Left ventricle myocardium inferior (tissue), 1 donor: ENCODE results near the gene HMOX1. TPM values are rescaled to one million over a fixed set of nuclear protein-coding genes. Genes with fewer than 3 reads are reported as not detected.

ENCODE experiments used
- DNase-seq: peaks from one replicate; pipeline ENCODE4 v3.0.0-alpha.2; 2020
- H3K27ac ChIP-seq: fragments of 200-600 bp; replicated peaks from 2 replicates; pipeline ENCODE4 v1.8.0; 2021
- H3K27me3 ChIP-seq: fragments of 200-600 bp; 2 replicates; pipeline ENCODE4 v1.8.0; 2021; ENCODE audit warnings: low read depth
- H3K36me3 ChIP-seq: fragments of 200-600 bp; 2 replicates; pipeline ENCODE4 v1.8.0; 2021
- H3K4me1 ChIP-seq: fragments of 200-600 bp; 2 replicates; pipeline ENCODE4 v1.8.0; 2021
- H3K4me3 ChIP-seq: fragments of 200-600 bp; 2 replicates; pipeline ENCODE4 v1.8.0; 2021; ENCODE audit warnings: mild to moderate bottlenecking, moderate library complexity
- H3K9me3 ChIP-seq: fragments of 200-600 bp; replicated peaks from 2 replicates; pipeline ENCODE4 v1.8.0; 2021
- intact Hi-C: fragments of 100-400 bp; cut with micrococcal nuclease; formaldehyde crosslinking; loops from one replicate; pipeline ENCODE4 v1.11.0; 2022
- total RNA-seq: library from RNA; stranded (reverse); fragmentation: NEBNext Ultra II Directional; extraction: Animal tissue kit (Norgen Biotek cat#: 25700); gene quantifications from one replicate; pipeline ENCODE4 v1.2.1, GENCODE V29; 2021
- TF ChIP-seq, protein P1 (sequence below): fragments of 200-600 bp; IDR thresholded peaks from 2 replicates; pipeline ENCODE4 v1.8.0; 2021; ENCODE audit warnings: antibody characterized with exemption, mild to moderate bottlenecking, borderline replicate concordance
- donor health status: DM: no; HTN: yes; CAD: no; lungs with severe emphysema.

The HMOX1 gene
- total RNA-seq, 1 donor from 2014 or later = 4.8 TPM

DNA sequence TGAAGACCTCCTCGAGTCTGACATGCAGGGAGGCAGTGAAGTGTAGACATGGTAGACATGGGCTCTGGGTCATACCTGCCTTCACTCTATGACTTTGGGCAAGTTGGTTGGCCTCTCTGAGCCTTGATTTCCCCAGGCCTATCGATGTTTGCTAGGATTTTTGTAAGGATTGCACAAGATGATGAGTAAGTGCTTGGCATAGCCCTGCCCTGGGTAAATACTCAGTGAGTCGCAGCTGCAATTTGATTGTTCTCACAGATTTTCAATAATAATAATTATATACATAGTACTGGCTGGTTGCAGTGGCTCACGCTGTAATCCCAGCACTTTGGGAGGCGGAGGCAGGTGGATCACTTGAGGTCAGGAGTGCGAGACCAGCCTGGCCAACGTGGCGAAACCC is 37.2 kb downstream of the HMOX1 start:
- H3K27me3 ChIP-seq = no peaks in the 10 kb centered on the region
- no peak for DNase-seq
- H3K9me3 ChIP-seq = no peaks in the 10 kb centered on the region
- H3K4me3 ChIP-seq = no peak overlapping the region
- intact Hi-C loops = no loop called here
- TF ChIP-seq, protein P1, sequence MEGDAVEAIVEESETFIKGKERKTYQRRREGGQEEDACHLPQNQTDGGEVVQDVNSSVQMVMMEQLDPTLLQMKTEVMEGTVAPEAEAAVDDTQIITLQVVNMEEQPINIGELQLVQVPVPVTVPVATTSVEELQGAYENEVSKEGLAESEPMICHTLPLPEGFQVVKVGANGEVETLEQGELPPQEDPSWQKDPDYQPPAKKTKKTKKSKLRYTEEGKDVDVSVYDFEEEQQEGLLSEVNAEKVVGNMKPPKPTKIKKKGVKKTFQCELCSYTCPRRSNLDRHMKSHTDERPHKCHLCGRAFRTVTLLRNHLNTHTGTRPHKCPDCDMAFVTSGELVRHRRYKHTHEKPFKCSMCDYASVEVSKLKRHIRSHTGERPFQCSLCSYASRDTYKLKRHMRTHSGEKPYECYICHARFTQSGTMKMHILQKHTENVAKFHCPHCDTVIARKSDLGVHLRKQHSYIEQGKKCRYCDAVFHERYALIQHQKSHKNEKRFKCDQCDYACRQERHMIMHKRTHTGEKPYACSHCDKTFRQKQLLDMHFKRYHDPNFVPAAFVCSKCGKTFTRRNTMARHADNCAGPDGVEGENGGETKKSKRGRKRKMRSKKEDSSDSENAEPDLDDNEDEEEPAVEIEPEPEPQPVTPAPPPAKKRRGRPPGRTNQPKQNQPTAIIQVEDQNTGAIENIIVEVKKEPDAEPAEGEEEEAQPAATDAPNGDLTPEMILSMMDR = no peak
- H3K36me3 ChIP-seq = peaks cover 92% of the 10 kb centered on the region
- no peak overlapping the region for H3K27ac ChIP-seq
- H3K4me1 ChIP-seq = no peaks in the 10 kb centered on the region

DNA sequence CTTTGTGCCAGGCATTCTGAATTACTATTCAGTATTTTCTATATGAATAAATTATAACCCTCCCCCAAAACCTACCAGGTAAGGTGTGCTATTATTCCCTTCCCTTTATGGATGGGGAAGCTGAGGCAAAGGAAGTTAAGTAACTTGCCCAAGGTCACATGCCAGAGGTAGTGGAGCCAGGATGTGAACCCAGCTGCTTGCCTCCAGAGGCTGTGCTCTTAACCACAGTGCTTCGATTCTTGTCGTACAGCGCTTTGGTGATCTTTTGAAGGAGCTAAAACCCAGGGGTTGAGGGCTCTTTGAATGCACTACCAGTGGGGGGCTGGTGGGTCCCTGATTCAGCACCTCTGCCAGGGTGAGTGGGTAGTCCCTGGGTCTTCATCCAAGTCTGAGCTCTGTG is 37.8 kb downstream of the HMOX1 start:
- no peak overlapping the region for H3K4me3 ChIP-seq
- no peak for DNase-seq
- H3K27me3 ChIP-seq = no peaks in the 10 kb centered on the region
- TF ChIP-seq, protein P1 = no peak
- no peak overlapping the region for H3K27ac ChIP-seq
- H3K4me1 ChIP-seq = no peaks in the 10 kb centered on the region
- H3K36me3 ChIP-seq = peaks cover 92% of the 10 kb centered on the region
- no peaks in the 10 kb centered on the region for H3K9me3 ChIP-seq
- intact Hi-C loops = no loop called here

DNA sequence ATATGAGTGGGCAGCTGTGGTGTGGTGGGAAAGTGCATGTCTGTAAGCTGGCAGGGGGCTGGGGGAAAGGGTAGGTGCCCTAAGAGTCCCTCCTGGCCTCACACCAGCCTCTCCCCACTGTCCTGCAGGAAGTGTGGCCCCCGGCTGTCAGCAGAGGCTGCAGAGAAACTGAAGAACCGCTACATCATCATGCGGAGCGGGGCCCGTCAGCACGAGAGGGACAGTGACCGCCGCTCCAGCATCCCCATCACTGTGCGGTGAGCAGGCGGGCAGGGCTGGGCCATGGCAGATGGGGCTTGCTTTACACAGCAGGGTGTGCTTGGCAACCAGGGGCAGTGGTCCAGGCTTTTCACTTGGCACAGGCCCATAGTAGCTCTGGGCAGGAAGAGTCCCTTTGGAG is 38.9 kb downstream of the HMOX1 start:
- TF ChIP-seq, protein P1 = no peak
- Histone ChIP-seq H3K27me3 (no peaks in the 10 kb centered on the region), H3K9me3 (no peaks in the 10 kb centered on the region), H3K4me1 (no peaks in the 10 kb centered on the region), H3K27ac (no peak overlapping the region), H3K4me3 (no peak overlapping the region), H3K36me3 (peaks cover 92% of the 10 kb centered on the region)
- intact Hi-C loops = no loop called here
- DNase-seq = no peak

DNA sequence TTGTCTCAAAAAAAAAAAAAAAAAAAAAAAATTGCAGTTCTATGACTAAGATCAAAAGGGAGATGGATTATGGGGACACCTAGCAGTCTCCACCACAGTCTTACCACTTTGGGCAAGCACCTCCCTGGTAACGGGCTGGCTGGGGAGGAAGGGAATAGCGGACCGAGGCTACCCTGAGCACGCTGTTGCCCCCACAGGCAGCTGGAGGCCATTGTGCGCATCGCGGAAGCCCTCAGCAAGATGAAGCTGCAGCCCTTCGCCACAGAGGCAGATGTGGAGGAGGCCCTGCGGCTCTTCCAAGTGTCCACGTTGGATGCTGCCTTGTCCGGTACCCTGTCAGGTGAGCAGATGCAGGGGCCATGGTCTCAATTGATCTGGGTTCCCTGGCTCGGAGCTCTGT is 40.2 kb downstream of the HMOX1 start:
- no peaks in the 10 kb centered on the region for H3K4me1 ChIP-seq
- TF ChIP-seq, protein P1 = no peak
- H3K27me3 ChIP-seq = no peaks in the 10 kb centered on the region
- H3K36me3 ChIP-seq = peaks cover 82% of the 10 kb centered on the region
- DNase-seq = no peak
- no peak overlapping the region for H3K27ac ChIP-seq
- intact Hi-C loops = no loop called here
- no peak overlapping the region for H3K4me3 ChIP-seq
- no peaks in the 10 kb centered on the region for H3K9me3 ChIP-seq

DNA sequence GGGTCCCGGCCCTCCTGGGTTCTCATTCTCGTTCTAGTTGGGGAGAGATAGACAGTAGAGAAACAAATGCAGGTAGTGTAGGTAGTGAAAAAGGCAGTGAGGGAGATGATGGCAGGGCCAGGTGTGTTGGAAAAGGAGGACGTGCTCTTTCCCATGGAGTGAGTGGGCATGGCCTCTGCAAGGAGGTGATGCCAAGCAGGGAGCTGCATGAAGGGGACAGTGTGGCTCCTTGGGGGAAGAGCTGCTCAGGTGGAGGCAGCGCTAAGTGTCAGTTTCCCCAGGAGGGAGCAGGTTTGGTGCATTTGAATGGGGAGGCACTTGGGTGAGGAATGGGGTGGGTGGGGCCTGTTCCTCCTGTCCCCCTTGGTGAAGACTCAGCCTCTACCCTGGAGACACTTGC is 41.2 kb downstream of the HMOX1 start:
- intact Hi-C loops = no loop called here
- Histone ChIP-seq H3K4me3 (no peak overlapping the region), H3K27me3 (no peaks in the 10 kb centered on the region), H3K9me3 (no peaks in the 10 kb centered on the region), H3K4me1 (no peaks in the 10 kb centered on the region), H3K36me3 (peaks cover 74% of the 10 kb centered on the region), H3K27ac (no peak overlapping the region)
- TF ChIP-seq, protein P1 = no peak
- no peak for DNase-seq

DNA sequence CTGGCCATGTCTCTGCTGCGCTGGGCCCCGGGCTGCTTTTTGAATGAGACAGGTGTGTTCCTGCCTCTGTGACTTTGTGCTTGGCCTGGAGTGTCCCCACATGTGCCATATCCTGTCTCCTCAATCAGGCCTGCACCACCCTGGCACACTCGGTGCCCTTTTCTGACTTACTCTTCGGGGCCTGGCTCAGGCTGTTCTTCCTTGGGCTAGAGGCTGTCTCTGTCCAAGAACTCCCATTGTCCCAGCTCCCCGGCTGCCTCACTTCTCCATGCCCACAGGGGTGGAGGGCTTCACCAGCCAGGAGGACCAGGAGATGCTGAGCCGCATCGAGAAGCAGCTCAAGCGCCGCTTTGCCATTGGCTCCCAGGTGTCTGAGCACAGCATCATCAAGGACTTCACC is 42.0 kb downstream of the HMOX1 start:
- Histone ChIP-seq H3K27ac (no peak overlapping the region), H3K4me3 (no peak overlapping the region), H3K4me1 (no peaks in the 10 kb centered on the region), H3K9me3 (no peaks in the 10 kb centered on the region), H3K36me3 (peaks cover 67% of the 10 kb centered on the region), H3K27me3 (no peaks in the 10 kb centered on the region)
- intact Hi-C loops = no loop called here
- no peak for DNase-seq
- TF ChIP-seq, protein P1 = no peak
